Ascending aorta (tissue), 2 donors: Measurements from ENCODE around the gene KRTAP12-3. TPM values are rescaled to one million over a fixed set of nuclear protein-coding genes. Genes with fewer than 3 reads are reported as not detected.

Experiments used
- DNase-seq, 2 donors: peaks; one replicate each; pipeline ENCODE4 v3.0.0-alpha.2; 2019; ENCODE audit warnings: low spot score in 2 of 2
- H3K27ac ChIP-seq, 2 donors: fragments of 200-600 bp; sonication (generic); one replicate each; pipeline ENCODE4 v1.5.1; 2016 to 2017; ENCODE audit warnings: mild to moderate bottlenecking in 1 of 2
- H3K27me3 ChIP-seq: fragments of 200-600 bp; sonication (generic); one replicate; pipeline ENCODE4 v1.5.1; 2017
- H3K36me3 ChIP-seq, 2 donors: fragments of 200-600 bp; sonication (generic); one replicate each; pipeline ENCODE4 v1.5.1; 2016
- H3K4me1 ChIP-seq, 2 donors: fragments of 200-600 bp; sonication (generic); one replicate each; pipeline ENCODE4 v1.5.1; 2016 to 2017; ENCODE audit warnings: mild to moderate bottlenecking in 1 of 2
- H3K4me3 ChIP-seq, 2 donors: fragments of 200-600 bp; sonication (generic); one replicate each; pipeline ENCODE4 v1.5.1; 2016 to 2017; ENCODE audit warnings: mild to moderate bottlenecking in 1 of 2
- H3K9me3 ChIP-seq, 2 donors: fragments of 200-600 bp; sonication (generic); one replicate each; pipeline ENCODE4 v1.5.1; 2016
- intact Hi-C: fragments of 100-400 bp; cut with DNase I; formaldehyde crosslinking; loops from one replicate; pipeline ENCODE4 v1.15.1; 2023
- total RNA-seq: library from RNA; depleted of rRNA; stranded (reverse); fragments of >200 nt; gene quantifications from one replicate; pipeline ENCODE4 v1.1.0, GENCODE V29; 2016
- TF ChIP-seq, protein P1 (sequence below), 3 experiments: fragments of 200-600 bp in 2 of 3; fragments of 450-650 bp in 1 of 3; sonication (generic) in 2 of 3; IDR thresholded peaks; one replicate each; pipeline ENCODE4 v1.5.1; 2016 to 2019; ENCODE audit warnings: antibody characterized with exemption in 3 of 3, mild to moderate bottlenecking in 1 of 3, moderate library complexity in 1 of 3

Gene KRTAP12-3
- total RNA-seq, 1 donor from 2014 or later, result not detected

DNA sequence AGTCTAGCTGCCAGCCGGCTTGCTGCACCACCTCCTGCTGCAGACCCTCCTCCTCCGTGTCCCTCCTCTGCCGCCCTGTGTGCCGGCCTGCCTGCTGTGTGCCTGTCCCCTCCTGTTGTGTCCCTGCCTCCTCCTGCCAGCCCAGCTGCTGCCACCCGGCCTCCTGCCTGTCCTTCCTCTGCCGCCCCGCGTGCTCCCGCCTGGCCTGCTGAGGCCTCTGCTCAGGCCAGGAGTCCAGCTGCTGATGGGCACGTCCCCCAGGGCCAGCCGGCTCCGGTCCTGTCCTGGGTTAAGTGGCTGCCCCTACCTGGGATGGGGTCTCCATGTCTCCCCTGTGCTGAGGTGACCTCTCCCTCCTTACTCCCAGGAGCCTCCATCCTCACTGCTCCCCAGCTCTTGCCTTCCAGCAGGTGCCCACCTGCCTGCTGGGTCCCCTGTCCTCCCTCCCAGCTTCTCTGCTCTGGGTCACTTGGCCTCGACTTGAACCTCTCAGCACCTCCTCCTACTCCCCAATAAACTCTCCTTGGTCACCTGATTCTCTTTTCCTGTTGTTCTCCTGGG is 45.0 kb upstream of the KRTAP12-3 start:
- DNase-seq, result no peak
- no peaks in the 10 kb centered on the region for H3K4me1 ChIP-seq
- no peak overlapping the region for H3K4me3 ChIP-seq
- no peaks in the 10 kb centered on the region for H3K36me3 ChIP-seq
- H3K27me3 ChIP-seq, result no peaks in the 10 kb centered on the region
- TF ChIP-seq, protein P1, sequence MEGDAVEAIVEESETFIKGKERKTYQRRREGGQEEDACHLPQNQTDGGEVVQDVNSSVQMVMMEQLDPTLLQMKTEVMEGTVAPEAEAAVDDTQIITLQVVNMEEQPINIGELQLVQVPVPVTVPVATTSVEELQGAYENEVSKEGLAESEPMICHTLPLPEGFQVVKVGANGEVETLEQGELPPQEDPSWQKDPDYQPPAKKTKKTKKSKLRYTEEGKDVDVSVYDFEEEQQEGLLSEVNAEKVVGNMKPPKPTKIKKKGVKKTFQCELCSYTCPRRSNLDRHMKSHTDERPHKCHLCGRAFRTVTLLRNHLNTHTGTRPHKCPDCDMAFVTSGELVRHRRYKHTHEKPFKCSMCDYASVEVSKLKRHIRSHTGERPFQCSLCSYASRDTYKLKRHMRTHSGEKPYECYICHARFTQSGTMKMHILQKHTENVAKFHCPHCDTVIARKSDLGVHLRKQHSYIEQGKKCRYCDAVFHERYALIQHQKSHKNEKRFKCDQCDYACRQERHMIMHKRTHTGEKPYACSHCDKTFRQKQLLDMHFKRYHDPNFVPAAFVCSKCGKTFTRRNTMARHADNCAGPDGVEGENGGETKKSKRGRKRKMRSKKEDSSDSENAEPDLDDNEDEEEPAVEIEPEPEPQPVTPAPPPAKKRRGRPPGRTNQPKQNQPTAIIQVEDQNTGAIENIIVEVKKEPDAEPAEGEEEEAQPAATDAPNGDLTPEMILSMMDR (IDR thresholded peaks at IDR 0.05), result no peak
- intact Hi-C loops, result no loop called here
- no peaks in the 10 kb centered on the region for H3K9me3 ChIP-seq
- no peak overlapping the region for H3K27ac ChIP-seq

DNA sequence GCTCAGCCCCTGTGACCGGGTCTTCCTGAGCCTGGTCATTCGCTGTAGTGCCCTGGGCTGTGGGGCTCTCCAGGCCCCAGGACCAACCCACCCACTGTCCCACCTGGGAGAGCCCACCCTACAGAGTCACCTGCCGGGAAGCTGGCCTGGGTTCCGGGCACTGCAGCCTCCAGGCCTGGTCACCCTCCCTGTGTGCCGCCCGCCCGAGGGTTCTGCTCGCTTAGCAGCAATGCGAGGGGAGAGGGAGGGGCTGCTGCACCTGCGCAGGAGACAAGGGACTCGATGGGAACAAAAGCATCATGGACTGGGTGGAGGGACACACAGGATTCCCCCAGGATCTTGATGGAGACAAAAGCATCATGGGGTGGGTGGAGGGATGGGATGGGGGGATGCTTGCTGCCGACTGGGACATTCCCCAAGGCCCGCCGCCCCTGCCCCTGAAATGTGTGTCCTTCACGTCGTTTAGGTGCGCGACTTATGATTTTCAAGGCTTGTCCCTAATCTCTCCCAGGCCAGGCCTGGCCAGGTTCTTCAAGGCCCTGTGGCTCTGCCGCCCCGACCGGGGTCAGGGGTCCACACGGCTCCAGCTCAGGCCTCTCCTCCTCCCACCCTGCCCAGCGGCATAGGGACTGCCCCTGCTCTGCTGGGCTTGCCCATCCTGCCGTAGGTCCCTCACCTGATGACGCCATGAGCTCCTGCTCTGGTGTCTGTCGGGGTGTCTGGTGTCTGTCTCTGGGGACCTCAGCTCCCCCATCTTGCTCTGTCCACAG is 44.2 kb upstream of the KRTAP12-3 start:
- TF ChIP-seq, protein P1 (IDR thresholded peaks at IDR 0.05), result no peak
- no peaks in the 10 kb centered on the region for H3K4me1 ChIP-seq
- no peaks in the 10 kb centered on the region for H3K27me3 ChIP-seq
- H3K9me3 ChIP-seq, result no peaks in the 10 kb centered on the region
- DNase-seq, result no peak
- intact Hi-C loops, result no loop called here
- H3K4me3 ChIP-seq, result no peak overlapping the region
- no peak overlapping the region for H3K27ac ChIP-seq
- H3K36me3 ChIP-seq, result no peaks in the 10 kb centered on the region

DNA sequence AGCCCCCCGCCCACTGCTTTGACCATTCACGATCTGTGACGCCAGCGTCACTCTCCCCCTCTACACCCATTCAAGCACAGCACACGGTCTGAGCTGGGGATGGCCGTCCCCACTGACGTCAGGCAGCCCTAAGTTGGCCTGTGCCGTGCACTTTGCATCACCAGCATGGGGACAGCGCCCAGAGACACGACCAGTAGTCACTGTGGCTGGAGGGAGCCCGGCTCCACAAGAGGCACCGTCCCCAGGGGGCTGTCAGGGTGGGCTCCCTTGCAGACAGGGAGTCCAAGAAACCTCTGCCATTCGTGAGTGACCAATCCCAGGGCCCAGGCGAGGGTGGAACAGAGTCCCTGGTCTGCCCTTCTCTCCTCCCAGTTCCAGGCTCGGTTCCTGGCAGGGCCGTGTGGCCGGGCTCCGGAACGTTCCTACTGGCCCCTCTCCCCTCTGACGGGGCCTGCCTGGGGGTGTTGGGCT is 43.5 kb upstream of the KRTAP12-3 start:
- Histone ChIP-seq H3K4me3 (no peak overlapping the region), H3K27ac (no peak overlapping the region), H3K36me3 (no peaks in the 10 kb centered on the region), H3K4me1 (no peaks in the 10 kb centered on the region), H3K9me3 (no peaks in the 10 kb centered on the region), H3K27me3 (no peaks in the 10 kb centered on the region)
- DNase-seq, result no peak
- intact Hi-C loops, result no loop called here
- TF ChIP-seq, protein P1 (IDR thresholded peaks at IDR 0.05), result no peak

DNA sequence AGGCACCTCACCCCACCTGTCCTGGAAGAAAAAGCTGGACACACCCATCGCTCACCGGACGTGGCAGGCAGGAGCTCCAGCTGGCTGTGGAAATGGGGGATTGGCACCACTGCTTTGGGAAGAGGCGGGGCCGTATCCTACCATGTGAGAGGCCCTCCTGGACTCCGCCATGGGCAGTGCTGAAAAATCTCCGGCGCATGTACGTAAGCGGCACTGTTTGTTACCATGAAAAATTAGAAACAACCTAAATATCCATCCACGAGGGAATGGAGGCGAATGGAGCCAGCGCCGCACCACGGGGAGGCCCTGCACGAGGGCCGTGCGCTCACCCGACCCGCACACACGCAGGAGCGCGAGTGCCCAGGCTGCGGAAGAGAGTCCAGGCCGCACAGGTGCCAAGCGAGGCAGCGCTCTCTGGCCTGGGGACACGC is 42.8 kb upstream of the KRTAP12-3 start:
- Histone ChIP-seq H3K27me3 (no peaks in the 10 kb centered on the region), H3K4me3 (no peak overlapping the region), H3K9me3 (no peaks in the 10 kb centered on the region), H3K4me1 (no peaks in the 10 kb centered on the region), H3K36me3 (no peaks in the 10 kb centered on the region), H3K27ac (no peak overlapping the region)
- DNase-seq, result no peak
- intact Hi-C loops, result no loop called here
- TF ChIP-seq, protein P1 (IDR thresholded peaks at IDR 0.05), result no peak

DNA sequence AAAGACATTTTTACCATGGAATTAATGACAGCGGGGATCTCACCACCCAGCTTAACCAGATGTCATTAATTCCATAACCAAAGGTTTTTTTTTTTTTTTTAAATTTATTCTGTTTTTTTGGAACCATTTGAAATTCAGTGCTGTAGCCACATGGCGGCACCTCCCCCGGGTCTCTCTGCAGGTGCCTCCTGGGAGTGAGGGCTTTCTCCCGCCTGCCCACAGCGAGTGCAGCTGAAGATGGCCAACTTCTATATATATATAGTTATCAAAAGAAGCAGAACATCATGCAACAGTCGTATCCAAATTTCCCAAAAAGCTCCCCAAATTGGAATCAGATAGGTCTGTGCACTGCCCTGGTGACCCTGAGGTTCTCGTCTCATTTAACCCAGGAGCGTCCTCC is 42.3 kb upstream of the KRTAP12-3 start:
- H3K27ac ChIP-seq, result no peak overlapping the region
- no peaks in the 10 kb centered on the region for H3K4me1 ChIP-seq
- TF ChIP-seq, protein P1 (IDR thresholded peaks at IDR 0.05), result no peak
- H3K9me3 ChIP-seq, result no peaks in the 10 kb centered on the region
- intact Hi-C loops, result no loop called here
- no peak overlapping the region for H3K4me3 ChIP-seq
- no peaks in the 10 kb centered on the region for H3K36me3 ChIP-seq
- DNase-seq, result no peak
- no peaks in the 10 kb centered on the region for H3K27me3 ChIP-seq
